Stimulated activated CD8-positive, alpha-beta memory T cell treated with anti-CD3 and anti-CD28 coated beads, Interleukin-12 subunit alpha, Interleukin-12 subunit beta, amount 100 ng/mL, for 1 hour (primary cell): ENCODE data around the gene TERB1.

Experiments
- DNase-seq: peaks from one replicate; pipeline ENCODE4 v3.0.0-alpha.2; 2020; ENCODE audit warnings: low read depth

TERB1 gene

DNA sequence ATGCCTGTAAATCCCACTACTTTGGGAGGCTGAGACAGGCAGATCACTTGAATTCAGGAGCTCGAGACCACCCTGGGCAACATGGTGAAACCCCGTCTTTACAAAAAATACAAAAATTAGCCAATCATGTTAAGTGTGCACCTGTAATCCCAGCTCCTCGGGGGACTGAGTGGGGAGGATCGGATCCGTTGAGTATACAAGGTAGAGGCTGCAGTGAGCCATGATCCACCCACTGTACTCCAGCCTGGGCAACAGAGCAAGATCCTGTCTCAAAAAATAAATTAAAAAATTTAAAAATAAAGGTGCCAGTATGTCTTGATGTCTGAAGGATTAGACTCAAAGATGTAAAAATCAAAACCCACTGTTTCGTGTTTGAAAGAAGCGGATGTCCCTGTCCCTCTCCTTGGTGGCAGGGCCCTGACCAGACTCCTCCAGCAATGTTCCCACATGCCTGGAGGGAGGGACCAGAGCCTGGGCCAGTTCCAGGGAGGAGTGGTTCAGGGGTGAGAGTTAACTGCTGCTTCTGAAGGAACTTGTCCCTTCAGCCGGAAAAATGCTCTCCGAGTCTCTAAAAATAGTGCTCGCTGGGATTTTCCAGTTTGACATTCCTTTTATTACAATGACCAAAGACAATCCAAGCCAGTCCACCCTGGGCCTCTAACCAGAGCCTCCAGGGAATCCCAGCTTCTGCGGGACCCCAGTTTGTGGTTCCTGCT is 95.4 kb downstream of the TERB1 start:
- DNase-seq: no peak
